CMK (cell line): Measurements from ENCODE around the gene ABO.
"Not testable (repeated sequence)": the region's sequence is repeated elsewhere in the genome, so short reads cannot be mapped to it uniquely, and the experiment has no call there.

Experiments used
- DNase-seq: peaks from one replicate; pipeline ENCODE4 v3.0.0-alpha.2; 2010; ENCODE audit warnings: low read depth

ABO gene

GRCh38 chr9:133225171-133226011 is 49.6 kb downstream of the ABO start:
- DNase-seq, result no peak

- DNase-seq, result no peak
Observed at GRCh38 chr9:133224762-133225161, 50.2 kb downstream of the ABO start.

- not testable (repeated sequence) for DNase-seq
Observed at GRCh38 chr9:133223159-133223756, 51.7 kb downstream of the ABO start.

GRCh38 chr9:133221994-133222393 is 53.0 kb downstream of the ABO start:
- not testable (repeated sequence) for DNase-seq

- no peak for DNase-seq
Observed at GRCh38 chr9:133221177-133221809, 53.7 kb downstream of the ABO start.

GRCh38 chr9:133218049-133218975 is 56.7 kb downstream of the ABO start:
- DNase-seq, result not testable (repeated sequence)

GRCh38 chr9:133217333-133217988 is 57.5 kb downstream of the ABO start:
- DNase-seq, result not testable (repeated sequence)

- DNase-seq, result not testable (repeated sequence)
Observed at GRCh38 chr9:133214276-133214675, 60.7 kb downstream of the ABO start.

- DNase-seq, result no peak
Observed at GRCh38 chr9:133210609-133211008, 64.4 kb downstream of the ABO start.

- no peak for DNase-seq
Observed at GRCh38 chr9:133210202-133210532, 64.8 kb downstream of the ABO start.

- DNase-seq, result not testable (repeated sequence)
Observed at GRCh38 chr9:133209327-133210201, 65.4 kb downstream of the ABO start.

- not testable (repeated sequence) for DNase-seq
Observed at GRCh38 chr9:133208880-133209300, 66.1 kb downstream of the ABO start, which contains the start of gene OBP2B. TSS of gene OBP2B (minus strand) at chr9:133209250. CDS start at chr9:133209199, 51 bp downstream.

- not testable (repeated sequence) for DNase-seq
Observed at GRCh38 chr9:133208171-133208879, 66.7 kb downstream of the ABO start.

- DNase-seq, result no peak
Observed at GRCh38 chr9:133207540-133208170, 67.3 kb downstream of the ABO start.

- no peak for DNase-seq
Observed at GRCh38 chr9:133207021-133207531, 67.9 kb downstream of the ABO start.

- no peak for DNase-seq
Observed at GRCh38 chr9:133205996-133206931, 68.7 kb downstream of the ABO start.

GRCh38 chr9:133205481-133205887 is 69.5 kb downstream of the ABO start:
- not testable (repeated sequence) for DNase-seq
